ENCODE results near the gene HSPG2.

The HSPG2 gene

DNA sequence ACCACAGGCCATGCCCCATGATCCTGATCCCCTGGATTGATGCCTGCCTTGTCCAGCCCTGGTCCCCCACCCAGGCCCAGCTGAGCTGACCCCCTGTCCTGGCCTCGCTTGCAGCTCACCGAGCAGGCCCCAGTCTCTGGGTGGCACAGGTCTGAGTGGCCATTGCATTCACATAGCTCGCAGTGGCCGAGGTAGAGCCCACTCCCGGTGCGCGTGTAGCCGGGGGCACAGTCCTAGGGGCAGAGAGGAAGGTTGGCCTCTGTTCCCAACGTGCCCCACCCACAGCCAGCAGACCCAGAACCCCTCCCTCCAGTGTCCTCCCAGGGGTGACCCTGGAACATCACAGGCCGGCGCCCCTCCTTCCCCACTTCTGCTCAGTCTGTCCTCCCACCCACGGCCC lies 73.1 kb downstream of the HSPG2 start:
- DNase-seq (ENCODE audit: low read depth, low spot score), result no peak

DNA sequence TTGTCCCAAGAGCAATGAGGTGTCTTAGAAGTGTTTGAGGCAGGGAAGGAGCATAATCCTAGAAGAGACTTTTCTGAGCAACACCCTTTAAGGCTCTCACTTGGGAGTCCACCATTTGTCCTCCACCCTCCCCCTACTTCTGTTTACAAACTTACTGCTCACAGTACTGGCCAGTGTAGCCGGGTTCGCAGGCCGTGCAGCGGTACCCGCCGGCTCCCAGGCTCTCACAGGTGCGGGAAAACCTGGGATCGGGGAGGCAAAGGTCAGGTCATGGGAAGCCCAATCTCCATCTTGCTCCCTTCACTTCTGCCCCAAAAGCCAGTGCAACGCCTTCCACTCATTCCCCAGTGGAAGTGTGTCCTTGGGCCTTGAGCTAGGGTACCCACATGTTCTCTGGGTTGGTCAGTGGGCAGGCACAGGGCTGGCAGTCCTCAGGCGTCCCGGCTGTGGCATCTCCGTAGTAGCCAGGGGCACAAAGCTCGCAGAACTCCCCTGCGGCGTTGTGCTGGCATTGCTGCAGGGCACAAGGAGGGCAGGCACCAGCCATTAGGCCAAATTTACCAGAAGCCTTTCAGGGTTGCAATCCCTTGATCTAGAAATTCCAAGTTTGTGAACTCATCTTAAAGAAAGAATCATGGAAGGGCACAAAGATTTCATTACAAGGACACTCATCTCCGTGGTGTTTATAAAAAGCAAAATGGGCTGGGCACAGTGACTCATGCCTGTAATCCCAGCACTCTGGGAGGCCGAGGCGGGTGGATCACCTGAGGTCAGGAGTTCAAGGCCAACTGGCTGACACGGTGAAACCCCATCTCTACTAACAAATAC lies 75.3 kb downstream of the HSPG2 start:
- DNase-seq (ENCODE audit: low read depth, low spot score), result peak; percentile 55

DNA sequence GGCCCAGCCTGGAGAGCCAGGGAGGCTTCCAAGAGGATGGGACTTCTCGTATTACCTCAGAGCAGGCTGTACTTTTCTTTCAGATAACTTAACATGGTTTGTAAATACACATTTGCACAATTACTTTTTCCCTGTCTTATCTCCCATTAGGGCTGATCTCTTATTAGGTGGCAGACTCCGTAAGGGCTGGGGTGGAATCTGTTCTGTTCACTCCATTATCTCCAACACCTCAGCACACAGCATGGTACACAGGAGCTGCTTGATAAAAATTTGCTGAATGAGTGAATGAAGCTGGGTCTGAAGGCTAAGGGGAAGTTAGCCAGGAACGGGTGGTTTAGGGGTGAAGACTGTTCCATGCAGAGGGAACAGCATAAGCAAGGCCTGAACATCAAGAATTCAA lies 76.1 kb downstream of the HSPG2 start:
- no peak for DNase-seq (ENCODE audit: low read depth, low spot score)

DNA sequence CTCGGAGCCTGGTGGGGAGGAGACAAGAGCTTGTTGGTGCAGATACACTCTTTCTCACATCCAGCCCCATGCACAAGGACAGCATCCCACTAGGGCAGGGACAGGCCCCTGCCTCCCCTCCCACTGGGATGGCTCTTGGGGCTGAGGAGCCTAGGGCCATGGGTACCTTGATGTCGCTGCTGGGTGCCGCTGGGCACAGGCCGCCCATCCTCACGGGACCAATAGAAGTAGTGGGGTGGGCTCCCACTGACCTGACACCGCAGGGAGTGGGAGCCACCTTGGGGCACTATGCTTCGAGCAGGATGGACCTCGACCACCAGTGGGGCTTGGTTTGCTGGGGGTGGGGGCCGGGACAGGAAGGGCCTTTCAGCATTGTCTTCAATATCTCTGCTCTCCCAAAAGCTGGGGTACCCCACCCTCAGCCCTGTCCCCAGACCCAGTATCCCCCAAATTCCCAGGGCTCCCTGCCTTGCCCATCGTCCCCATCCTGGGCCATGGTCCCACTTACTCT lies 77.4 kb downstream of the HSPG2 start:
- DNase-seq (ENCODE audit: low read depth, low spot score), result no peak

DNA sequence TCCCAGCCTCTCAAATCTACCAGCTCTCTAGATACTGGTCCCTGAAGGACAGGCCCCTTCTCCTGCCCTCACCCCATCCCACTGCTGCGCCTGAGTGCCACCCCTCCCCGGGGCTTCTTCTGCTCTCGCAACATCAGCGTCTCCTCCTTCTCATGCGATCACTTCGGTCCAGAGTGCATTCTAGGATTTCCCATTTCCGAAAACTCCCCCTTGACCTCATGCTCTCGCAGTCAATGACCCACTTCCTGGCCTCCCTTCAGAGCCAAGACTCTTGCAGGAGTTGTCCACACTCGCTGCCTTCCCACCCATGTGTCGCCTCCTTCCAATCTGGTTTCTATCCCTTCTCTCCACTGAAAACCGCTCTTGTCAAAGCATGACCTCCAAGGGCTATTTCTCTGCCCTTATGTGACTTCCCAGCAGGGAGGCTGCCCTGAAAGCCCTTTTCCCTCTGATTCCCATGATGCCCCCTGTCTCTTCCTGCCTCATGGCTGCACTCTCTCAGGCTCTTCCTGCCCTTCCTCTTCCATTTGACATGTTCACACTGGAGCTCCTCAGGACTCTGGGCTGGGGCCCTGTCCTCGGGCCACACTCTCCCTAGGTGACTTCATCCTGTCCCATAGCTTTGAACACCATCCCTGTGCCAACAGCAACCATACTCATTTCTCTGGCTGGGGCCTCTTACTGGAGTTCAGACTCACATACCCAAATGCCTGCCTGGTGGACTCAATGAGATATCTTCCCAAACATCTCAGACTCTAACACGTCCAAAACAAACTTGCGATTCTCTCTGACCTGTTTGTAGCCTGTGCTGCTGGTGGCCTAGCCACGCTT lies 79.1 kb downstream of the HSPG2 start:
- DNase-seq (ENCODE audit: low read depth, low spot score), result no peak

DNA sequence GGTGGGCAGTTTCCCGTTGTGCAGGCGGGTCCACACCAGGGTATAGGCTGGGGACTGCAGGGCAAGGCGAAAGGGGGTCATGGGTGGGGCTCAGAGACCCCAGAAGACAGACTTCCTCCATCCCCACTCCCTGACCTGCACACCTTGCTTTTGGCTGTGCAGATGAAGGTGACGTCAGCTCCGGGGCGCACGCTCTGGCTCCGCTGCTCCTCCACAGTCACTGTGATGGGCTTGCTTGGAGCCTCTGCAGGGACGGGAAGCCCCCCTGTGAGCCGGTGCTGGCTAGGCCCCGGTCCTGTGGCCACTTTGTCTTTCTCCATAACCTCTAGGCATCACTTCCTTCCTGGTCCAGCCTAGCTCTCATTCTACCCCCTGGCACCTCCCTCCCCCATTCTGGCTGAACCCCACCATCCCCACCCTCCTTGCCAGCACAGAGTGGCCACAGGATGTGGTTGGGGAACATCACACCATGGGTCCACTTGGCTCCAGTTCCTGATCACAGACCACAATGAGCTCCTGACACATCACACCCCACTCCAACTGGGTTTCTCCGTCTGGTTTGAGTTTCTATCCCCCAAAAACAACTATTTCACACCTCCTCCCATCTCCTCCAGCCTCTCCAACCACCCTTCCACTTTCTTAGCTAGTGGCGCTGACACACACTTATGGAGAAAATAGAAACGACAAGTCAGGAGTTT lies 79.8 kb downstream of the HSPG2 start:
- peak; percentile 63 for DNase-seq (ENCODE audit: low read depth, low spot score)

DNA sequence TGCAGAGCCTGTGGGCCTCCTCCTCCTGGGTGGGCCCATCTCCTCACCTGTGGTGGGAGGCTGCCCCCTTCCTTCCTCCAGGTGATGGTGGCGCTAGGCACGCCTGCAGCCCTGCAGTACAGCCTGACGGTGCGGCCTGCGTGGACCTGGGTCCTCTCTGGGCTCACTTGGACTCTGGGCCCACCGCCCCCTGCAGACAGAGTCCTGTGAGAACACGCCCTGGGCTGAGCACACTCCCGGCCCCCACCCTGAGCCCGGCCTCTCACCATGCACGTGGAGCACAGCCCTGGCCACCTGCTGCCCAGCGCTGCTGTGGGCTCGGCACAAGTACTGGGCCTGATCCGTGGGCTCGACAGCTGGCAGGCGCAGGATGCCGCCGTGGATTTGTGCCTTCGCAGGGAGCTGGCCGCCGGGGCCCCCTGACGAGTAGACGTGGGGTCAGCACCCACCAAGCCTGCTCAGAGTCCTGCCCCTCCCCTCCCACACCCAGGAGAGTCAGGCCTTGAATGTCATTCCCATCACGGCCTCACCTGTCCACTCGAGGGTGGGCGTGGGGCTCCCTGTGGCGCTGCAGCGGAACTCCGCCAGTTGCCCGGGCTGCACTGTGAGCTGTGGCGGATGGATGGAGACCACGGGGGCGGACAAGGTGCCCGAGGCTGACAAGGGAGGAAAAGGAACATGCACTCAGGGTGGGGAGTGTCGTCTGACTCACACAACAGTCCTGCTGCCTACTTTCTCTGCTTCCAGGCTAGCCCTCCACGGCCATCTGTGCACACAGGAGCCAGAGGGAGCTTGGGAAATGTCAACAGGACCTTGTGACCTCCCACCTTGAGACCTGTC lies 81.6 kb downstream of the HSPG2 start:
- no peak for DNase-seq (ENCODE audit: low read depth, low spot score)

DNA sequence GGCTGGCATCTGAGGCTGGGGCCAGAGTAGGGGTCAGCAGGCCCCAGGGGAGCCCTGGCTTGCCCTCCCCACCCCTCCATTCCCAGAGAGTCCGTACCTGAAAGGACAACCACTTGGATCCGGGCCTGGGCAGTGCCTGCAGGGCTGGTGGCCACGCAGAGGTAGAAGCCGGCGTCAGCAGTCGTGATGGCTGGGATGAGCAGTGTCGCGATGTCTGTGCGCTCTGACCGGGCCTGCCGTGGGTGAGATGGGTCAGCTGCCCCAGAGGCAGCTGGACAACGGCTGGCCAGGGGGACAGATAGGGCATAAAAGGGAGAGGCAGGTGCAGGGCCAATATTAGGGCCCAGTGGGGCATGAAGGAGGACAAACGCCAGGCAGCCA lies 82.4 kb downstream of the HSPG2 start:
- DNase-seq (ENCODE audit: low read depth, low spot score), result no peak

DNA sequence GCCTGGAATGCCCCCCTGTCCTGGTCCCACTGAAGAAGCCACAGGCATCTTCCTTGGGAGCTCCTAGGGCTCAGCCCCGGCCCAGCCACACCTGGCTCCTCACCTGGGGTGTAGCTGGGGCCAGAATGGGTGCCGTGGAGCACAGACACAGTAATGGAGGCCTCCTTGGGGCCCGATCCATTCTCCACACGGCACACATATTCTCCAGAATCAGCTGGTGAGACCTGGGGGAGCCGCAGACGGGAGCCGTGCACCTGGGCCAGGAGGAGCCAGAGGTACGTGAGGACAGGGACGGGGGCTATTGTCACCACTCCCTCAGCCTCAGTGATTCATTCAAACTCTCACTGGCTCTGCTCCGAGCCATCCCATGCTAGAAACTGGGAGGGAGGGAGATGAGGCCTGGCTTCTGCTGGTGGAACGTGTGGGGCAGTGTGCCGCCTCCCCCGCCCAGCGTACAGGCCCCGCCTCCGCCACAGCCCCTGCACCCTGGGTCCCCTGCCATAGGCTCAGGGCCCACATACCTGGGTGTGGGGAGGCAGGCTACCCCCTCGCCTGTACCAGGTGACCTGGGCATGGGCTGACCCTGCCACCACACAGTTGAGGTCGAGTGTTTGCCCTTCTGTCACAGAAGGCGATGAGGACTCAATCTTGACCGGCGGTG lies 82.9 kb downstream of the HSPG2 start:
- DNase-seq (ENCODE audit: low read depth, low spot score), result no peak

DNA sequence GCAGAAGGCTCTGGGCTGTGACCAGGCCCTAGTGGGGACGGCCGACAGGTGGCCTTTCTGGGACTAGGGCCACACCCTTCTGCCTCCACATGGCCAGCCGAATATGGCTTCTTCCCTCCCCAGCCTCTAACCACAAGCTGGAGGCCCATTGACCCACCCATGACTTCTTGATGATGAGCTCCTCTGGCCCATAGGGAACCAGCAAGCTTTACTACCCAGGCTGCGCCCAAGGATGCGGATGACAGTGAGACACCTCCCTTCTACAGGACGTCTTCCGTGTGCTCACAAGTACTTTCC lies 84.0 kb downstream of the HSPG2 start:
- DNase-seq (ENCODE audit: low read depth, low spot score), result no peak

DNA sequence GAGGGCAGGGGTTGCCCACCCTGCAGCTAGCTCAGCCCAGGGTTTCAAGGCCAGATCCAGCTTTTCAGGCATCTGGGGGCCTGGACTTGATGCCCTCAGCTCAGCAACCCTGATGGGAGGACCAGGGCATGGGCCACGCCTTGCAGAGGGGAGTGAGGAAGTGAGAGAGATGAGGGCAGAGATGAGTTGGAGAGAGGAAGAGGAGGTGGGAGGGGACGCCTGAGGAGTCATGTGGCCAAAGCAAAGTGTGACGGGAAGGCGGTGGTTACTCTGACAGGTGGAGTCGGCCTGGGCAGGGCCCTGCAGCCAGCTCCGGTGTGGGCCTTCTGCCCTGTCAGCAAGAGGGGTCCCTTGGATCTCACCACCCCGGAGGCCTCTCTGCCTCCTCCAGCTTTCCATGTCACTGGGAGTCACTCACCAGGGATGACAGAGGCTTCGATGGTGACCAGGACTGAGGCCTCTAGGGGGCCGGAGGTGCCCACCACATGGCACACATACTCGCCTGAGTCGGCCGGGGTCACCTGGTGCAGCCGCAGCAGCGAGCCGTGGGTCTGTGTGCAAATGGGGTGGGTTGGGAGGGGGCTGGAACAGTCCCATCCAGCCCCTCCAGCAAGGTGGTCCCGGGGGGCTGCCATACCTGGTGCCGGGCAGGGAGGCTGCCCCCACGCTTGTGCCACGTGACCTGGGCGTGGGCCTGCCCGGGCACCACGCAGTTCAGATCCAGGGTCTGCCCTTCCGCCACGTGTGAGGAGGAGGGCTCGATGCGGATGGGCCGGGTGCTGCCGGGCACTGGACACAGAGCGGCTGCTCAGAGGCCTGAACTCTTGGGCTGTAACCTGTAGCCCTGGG lies 84.6 kb downstream of the HSPG2 start:
- no peak for DNase-seq (ENCODE audit: low read depth, low spot score)

DNA sequence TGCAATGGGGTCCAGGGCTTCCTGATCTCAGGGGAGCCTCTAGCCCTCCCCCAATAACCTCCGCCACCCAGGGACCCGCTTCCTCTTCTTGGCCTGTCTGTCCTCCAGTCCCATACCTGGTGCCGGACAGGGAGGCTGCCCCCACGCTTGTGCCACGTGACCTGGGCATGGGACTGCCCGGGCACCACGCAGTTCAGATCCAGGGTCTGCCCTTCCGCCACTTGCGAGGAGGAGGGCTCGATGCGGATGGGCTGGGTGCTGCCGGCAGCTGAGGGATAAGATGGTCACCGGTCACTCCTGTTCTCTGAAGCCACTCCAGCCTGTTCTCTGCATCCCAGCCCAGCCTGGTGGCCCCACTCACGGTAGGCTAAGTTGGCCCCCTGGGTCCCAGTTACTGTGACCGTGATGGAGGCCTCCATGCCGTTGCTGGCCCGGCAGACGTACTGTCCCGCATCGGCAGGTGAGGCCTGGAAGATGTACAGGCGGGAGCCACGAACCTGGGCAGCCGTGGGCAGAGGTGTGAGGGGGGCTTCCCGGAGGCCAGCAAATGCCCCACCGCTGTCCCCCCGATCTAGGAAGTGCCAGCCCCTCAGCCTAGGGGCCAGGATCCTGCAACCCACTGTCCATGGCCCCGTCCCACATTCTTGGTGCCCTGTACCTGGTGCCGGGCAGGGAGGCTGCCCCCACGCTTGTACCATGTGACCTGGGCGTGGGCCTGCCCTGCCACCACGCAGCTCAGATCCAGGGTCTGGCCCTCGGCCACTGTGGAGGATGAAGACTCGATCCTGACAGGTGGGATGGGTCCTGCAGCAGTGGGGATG lies 85.5 kb downstream of the HSPG2 start:
- DNase-seq (ENCODE audit: low read depth, low spot score), result no peak

DNA sequence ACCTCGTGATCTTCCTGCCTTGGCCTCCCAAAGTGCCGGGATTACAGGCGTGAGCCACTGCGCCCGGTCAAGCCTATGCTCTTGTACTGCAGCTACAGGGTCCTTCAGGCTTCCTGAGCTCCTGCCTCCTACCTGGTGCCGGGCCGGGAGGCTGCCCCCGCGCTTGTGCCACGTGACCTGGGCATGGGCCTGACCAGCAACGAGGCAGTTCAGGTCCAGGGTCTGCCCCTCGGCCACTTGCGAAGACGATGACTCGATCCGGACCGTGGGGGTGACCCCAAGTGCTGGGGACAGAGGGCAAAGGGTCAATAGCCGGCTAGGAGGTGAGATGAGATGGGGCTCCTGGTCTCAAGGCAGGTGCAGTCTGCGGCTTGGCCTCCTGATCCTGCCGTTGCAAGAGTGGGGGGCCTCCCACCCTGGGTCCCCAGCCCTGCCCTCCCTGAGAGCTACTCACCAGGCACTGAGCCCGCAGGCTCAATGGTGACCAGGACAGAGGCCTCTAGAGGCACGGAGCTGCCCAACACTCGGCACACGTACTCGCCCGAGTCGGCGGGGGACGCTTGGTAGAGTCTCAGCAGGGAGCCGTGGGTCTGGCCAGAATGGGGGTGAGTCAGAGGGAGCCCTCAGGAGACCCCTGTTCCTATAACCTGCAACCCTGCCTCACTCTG lies 87.1 kb downstream of the HSPG2 start:
- no peak for DNase-seq (ENCODE audit: low read depth, low spot score)

DNA sequence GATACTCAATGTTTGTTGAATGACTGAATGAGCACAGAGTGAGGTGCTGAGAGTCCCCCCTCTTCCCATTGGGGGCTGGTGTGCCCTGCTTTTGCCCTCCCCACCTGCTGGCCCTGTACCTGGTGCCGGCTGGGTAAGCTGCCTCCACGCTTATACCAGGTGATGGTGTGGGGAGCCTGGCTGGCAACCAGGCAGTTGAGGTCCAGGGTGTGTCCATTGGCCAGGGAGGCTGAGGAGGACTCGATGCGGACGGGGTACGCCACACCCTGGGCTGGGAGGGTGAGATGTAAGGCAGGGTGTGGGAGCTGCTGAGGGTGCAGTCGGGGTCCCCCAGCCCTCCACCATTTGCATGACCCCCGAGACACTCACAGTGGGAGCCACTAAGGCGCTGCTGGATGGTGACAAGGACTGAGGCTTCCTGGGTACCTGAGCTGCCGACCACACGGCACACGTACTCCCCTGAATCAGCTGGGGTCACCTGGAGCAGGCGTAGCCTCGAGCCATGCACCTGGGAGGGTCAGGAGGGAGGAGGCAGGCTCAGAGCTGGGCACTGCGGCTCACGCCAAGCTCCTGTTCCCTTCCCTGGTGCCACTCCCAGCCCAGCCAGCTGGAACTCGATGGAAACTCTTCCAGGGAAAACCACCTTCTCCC lies 88.5 kb downstream of the HSPG2 start:
- DNase-seq (ENCODE audit: low read depth, low spot score), result no peak

DNA sequence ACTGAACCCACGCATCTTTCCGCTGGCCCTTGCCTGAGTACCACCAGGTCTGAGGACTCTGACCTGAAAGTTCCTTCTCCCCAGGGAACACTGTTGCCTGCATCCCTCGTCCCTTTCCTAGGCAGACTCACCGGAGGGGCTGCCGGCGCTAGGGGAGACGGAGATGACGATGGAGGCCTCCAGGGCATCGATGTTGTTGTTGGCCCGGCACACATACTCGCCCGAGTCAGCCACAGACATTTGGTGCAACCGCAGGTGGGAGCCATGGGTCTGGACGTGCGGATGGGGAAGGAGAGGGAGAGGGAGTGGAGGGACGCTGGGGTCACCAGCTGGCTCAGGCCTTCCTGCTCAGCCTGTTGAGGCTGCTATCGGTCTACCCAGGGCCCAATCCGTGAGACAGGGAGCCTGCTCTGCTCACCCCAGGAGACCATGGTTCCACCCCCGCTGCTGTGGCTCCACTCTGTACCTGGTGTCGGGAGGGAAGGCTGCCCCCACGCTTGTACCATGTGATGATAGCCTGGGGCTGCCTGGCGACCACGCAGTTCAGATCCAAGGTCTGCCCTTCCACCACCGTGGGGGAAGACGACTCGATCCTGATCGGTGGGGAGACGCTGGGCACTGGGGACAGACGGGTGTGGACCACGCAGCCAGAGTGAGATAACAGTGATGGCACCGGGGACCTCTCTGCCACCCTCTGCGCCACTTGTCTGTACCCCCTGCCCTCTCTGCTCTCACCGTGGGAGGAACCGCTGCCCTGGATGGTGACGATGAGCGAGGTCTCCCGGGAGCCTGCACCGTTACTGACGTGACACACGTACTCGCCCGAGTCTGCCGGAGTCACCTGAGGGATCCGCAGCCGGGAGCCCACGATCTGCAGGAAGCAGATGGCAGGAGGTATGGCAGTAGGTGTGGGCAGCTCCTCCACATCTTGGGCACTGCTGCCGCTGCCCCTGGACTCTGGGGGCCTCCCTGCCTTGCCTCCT lies 89.6 kb downstream of the HSPG2 start:
- no peak for DNase-seq (ENCODE audit: low read depth, low spot score)

DNA sequence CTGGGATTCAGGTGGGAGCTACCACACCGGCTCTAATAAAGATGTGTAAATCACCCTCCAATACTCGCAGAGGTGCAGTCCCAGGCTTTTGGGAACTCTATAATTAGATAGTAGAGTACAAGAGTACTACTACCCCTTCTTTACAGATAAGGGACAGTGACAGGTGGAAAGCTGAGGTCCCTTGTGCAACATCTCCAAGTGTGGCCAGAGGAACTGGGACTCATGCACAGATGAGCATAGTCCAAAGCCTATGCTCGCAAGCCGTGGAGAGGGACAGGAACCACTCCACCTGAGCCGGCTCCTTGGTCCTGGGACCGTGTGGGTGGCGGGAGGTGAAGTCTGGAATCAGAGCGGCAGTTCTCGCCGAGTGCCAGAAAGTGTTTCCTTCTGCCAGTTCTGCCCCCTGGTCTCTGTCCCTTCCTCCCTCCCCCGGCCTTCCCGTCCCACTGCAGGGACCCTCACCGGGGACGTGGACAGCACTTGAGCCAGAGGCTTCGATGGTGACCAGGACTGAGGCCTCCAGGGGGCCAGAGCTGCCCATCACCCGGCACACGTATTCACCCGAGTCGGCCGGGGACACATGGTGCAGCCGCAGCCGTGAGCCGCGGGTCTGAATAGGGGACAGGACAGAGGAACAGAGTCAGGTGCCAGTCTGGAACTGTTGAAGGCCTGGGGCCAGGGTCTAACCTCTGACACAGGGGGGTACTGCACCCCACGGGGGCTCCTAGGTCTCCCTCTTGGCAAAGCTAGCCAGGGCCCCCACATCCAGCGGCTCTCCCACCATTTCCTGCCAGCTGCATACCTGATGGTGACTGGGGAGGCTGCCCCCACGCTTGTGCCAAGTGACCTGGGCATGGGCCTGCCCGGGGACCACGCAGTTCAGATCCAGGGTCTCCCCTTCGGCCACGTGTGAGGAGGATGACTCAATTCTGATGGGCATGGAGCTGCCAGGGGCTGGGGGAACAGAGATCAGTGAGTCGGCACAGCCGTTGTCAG lies 91.2 kb downstream of the HSPG2 start:
- no peak for DNase-seq (ENCODE audit: low read depth, low spot score)
